GM12801 (cell line): ENCODE data around the gene MPEG1.

ENCODE experiments used
- TF ChIP-seq, protein P1 (sequence below): IDR thresholded peaks from one replicate; pipeline ENCODE4 v1.5.1; 2011; ENCODE audit warnings: control low read depth; ENCODE audit not compliant: insufficient read length; ENCODE audit errors: extremely low read depth

Gene MPEG1

DNA sequence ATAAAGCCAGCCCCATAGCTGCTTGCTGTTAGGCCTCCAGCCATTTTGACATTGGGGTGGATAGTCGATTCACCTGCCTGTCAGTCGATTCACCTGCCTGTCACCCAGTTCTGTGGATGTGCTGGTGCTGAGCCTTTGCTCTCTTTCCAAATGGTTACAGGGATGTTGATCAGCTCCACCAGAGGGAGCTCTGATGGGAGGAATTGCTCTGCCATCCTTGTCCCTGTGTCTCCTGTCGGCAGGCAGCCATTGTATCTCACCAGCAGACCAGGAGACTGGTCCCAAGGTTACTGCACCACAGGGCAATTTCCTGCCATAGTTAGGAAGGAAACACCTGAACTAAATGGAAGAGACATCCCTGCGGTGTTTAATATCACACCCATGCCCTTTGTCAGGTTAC lies 6.1 kb downstream of the MPEG1 start:
- TF ChIP-seq, protein P1, sequence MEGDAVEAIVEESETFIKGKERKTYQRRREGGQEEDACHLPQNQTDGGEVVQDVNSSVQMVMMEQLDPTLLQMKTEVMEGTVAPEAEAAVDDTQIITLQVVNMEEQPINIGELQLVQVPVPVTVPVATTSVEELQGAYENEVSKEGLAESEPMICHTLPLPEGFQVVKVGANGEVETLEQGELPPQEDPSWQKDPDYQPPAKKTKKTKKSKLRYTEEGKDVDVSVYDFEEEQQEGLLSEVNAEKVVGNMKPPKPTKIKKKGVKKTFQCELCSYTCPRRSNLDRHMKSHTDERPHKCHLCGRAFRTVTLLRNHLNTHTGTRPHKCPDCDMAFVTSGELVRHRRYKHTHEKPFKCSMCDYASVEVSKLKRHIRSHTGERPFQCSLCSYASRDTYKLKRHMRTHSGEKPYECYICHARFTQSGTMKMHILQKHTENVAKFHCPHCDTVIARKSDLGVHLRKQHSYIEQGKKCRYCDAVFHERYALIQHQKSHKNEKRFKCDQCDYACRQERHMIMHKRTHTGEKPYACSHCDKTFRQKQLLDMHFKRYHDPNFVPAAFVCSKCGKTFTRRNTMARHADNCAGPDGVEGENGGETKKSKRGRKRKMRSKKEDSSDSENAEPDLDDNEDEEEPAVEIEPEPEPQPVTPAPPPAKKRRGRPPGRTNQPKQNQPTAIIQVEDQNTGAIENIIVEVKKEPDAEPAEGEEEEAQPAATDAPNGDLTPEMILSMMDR: no peak

DNA sequence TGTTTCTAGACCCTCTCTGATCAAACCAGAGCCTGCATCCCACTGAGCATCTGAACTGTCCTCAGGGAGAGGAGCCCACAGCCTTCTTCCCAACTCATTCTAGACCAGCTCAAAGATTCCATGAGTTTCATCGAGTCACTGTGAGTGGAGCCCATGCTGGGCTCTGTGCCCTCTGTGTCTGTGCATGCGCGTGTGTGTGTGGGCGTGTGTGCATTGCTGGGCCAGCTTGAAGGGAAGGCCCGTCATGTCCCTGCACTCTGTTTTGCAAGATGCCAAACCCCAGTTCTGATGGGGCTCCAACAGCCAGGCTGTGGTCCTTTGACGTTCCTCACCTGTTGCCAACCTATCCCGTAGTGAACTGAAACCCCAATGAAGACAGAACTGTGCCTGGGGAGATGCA lies 7.1 kb downstream of the MPEG1 start:
- TF ChIP-seq, protein P1: no peak

GRCh38 chr11:59204746-59205145 lies 8.0 kb downstream of the MPEG1 start:
- TF ChIP-seq, protein P1: no peak

- TF ChIP-seq, protein P1: no peak
Observed at GRCh38 chr11:59201353-59201752, 11.4 kb downstream of the MPEG1 start.

DNA sequence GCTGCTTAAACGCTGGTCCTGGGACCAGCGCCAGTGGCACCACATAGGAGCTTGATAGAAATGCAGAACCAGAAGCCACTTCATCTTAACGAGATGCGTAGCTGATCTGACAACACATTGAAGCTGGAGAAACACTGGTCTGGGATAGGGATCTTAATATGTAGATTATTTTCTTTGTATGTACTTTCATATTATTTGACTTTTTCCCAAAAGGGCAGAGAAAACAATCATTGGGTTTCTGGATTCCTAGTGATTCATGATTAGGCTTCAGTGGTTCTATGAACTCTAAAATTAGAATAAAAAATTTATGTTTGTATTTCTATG lies 12.3 kb downstream of the MPEG1 start:
- TF ChIP-seq, protein P1: no peak

- TF ChIP-seq, protein P1: no peak
Observed at GRCh38 chr11:59199546-59200422, 12.9 kb downstream of the MPEG1 start.

DNA sequence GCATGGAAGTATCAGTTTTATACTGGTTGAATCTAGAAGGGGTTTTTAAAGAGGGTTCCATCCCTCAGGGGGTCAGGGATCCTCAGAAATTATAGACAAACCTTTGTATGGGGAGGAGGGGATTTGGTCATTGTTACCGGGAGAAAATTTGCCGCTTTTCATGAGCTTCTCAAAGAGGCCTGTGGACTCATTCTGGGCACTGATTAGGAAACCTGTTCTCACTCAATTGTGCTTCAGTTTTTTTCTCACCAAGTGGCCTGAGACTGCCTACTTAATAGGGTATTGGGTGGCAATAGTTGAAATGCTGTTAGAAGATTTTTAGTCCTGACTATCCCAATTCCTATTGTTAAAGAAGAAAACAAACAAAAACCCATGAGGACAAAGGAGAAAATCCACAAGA lies 14.0 kb downstream of the MPEG1 start:
- TF ChIP-seq, protein P1: no peak
